HK-2 (cell line): ENCODE measurements around the gene IL18R1.

Experiments
- DNase-seq: peaks from one replicate; pipeline ENCODE4 v3.0.0-alpha.2; 2018; ENCODE audit not compliant: unreplicated experiment

Gene IL18R1

GRCh38 chr2:102345329-102345920 is 10.2 kb upstream of the IL18R1 start:
- no peak for DNase-seq

- peak; percentile 11 for DNase-seq
Observed at GRCh38 chr2:102346381-102347130, 9.0 kb upstream of the IL18R1 start.

- DNase-seq, result no peak
Observed at GRCh38 chr2:102350137-102350793, 5.3 kb upstream of the IL18R1 start.

- no peak for DNase-seq
Observed at GRCh38 chr2:102356381-102356712, 751 bp downstream of the IL18R1 start.

- no peak for DNase-seq
Observed at GRCh38 chr2:102356741-102357140, 1.1 kb downstream of the IL18R1 start.

- no peak for DNase-seq
Observed at GRCh38 chr2:102357937-102358336, 2.3 kb downstream of the IL18R1 start.

- no peak for DNase-seq
Observed at GRCh38 chr2:102358496-102358895, 2.9 kb downstream of the IL18R1 start.

GRCh38 chr2:102359527-102359926 is 3.9 kb downstream of the IL18R1 start:
- DNase-seq, result no peak

GRCh38 chr2:102361632-102362241 is 6.1 kb downstream of the IL18R1 start:
- no peak for DNase-seq

GRCh38 chr2:102365763-102366162 is 10.2 kb downstream of the IL18R1 start:
- no peak for DNase-seq

GRCh38 chr2:102366406-102367112 is 11.0 kb downstream of the IL18R1 start:
- no peak for DNase-seq

- DNase-seq, result no peak
Observed at GRCh38 chr2:102367331-102367971, 11.9 kb downstream of the IL18R1 start.

GRCh38 chr2:102368461-102369109 is 13.0 kb downstream of the IL18R1 start:
- no peak for DNase-seq

- no peak for DNase-seq
Observed at GRCh38 chr2:102369866-102370265, 14.3 kb downstream of the IL18R1 start.

- no peak for DNase-seq
Observed at GRCh38 chr2:102376052-102376591, 20.5 kb downstream of the IL18R1 start.

- no peak for DNase-seq
Observed at GRCh38 chr2:102383722-102384121, 28.1 kb downstream of the IL18R1 start.

GRCh38 chr2:102385522-102385921 is 29.9 kb downstream of the IL18R1 start:
- DNase-seq, result no peak

GRCh38 chr2:102386004-102386403 is 30.4 kb downstream of the IL18R1 start:
- no peak for DNase-seq

- no peak for DNase-seq
Observed at GRCh38 chr2:102386867-102387541, 31.4 kb downstream of the IL18R1 start.
